HL-60 (cell line): Measurements from ENCODE around the gene MAST2.
"Not testable (repeated sequence)": the region's sequence is repeated elsewhere in the genome, so short reads cannot be mapped to it uniquely, and the experiment has no call there.

Experiments
- DNase-seq, 2 experiments: peaks; one replicate each; pipeline ENCODE4 v3.0.0-alpha.2; 2010 to 2020; ENCODE audit warnings: low read depth in 1 of 2, low spot score in 1 of 2
- H3K27ac ChIP-seq: fragments of 250-450 bp; sonication (Bioruptor Pico); replicated peaks from 2 replicates; pipeline ENCODE4 v1.5.1; 2020; ENCODE audit warnings: mild to moderate bottlenecking, moderate library complexity
- H3K27me3 ChIP-seq: fragments of 250-450 bp; sonication (Bioruptor Pico); 2 replicates; pipeline ENCODE4 v1.5.1; 2021; ENCODE audit warnings: mild to moderate bottlenecking, moderate library complexity; ENCODE audit not compliant: insufficient read depth, poor library complexity, severe bottlenecking
- H3K4me3 ChIP-seq: replicated peaks from 2 replicates; pipeline ENCODE4 v1.5.1; 2011; ENCODE audit warnings: mild to moderate bottlenecking, control low read depth, low read length; ENCODE audit not compliant: insufficient read depth
- CTCF ChIP-seq: IDR thresholded peaks from one replicate; pipeline ENCODE4 v1.5.1; 2011; ENCODE audit warnings: low read length, control low read depth, inconsistent platforms; ENCODE audit not compliant: insufficient read depth
- GABPA ChIP-seq: IDR thresholded peaks from 2 replicates; pipeline ENCODE4 v1.6.1; 2012; ENCODE audit warnings: low read depth
- POLR2AphosphoS5 ChIP-seq: IDR thresholded peaks from 2 replicates; pipeline ENCODE4 v1.6.1; 2012; ENCODE audit warnings: low read depth
- SPI1 ChIP-seq: IDR thresholded peaks from 2 replicates; pipeline ENCODE4 v1.6.1; 2012; ENCODE audit warnings: low read depth, mild to moderate bottlenecking, borderline replicate concordance
- TF ChIP-seq, protein P1 (sequence below): IDR thresholded peaks from 2 replicates; pipeline ENCODE4 v1.6.1; 2012; ENCODE audit warnings: low read depth; ENCODE audit not compliant: insufficient replicate concordance

Gene MAST2

DNA sequence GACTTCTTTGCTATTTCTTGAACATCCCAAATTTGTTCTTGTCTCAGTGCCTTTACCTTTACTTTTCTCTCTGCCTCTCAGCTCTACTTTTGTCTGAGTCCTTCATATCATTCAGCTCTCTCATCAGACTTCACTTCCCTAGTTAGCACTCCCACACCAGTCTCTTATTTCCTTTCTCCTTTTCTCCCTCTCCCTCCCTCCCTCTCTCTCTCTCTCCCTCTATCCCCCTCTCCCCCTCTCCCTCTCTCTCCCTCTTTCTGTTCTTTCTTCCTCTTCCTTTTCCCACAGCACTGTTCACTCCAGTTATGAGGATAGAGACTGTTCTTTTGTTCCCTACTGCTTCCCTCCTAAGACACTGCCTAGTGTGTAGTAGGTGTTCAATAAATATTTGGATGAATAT is 154.9 kb downstream of the MAST2 start:
- DNase-seq: no peak
- Histone ChIP-seq H3K27me3 (no peaks in the 10 kb centered on the region), H3K27ac (no peak overlapping the region), H3K4me3 (no peak overlapping the region)
- TF ChIP-seq GABPA (no peak), SPI1 (no peak), POLR2AphosphoS5 (no peak), CTCF (no peak)
- TF ChIP-seq, protein P1, sequence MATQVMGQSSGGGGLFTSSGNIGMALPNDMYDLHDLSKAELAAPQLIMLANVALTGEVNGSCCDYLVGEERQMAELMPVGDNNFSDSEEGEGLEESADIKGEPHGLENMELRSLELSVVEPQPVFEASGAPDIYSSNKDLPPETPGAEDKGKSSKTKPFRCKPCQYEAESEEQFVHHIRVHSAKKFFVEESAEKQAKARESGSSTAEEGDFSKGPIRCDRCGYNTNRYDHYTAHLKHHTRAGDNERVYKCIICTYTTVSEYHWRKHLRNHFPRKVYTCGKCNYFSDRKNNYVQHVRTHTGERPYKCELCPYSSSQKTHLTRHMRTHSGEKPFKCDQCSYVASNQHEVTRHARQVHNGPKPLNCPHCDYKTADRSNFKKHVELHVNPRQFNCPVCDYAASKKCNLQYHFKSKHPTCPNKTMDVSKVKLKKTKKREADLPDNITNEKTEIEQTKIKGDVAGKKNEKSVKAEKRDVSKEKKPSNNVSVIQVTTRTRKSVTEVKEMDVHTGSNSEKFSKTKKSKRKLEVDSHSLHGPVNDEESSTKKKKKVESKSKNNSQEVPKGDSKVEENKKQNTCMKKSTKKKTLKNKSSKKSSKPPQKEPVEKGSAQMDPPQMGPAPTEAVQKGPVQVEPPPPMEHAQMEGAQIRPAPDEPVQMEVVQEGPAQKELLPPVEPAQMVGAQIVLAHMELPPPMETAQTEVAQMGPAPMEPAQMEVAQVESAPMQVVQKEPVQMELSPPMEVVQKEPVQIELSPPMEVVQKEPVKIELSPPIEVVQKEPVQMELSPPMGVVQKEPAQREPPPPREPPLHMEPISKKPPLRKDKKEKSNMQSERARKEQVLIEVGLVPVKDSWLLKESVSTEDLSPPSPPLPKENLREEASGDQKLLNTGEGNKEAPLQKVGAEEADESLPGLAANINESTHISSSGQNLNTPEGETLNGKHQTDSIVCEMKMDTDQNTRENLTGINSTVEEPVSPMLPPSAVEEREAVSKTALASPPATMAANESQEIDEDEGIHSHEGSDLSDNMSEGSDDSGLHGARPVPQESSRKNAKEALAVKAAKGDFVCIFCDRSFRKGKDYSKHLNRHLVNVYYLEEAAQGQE: no peak

- DNase-seq: no peak
- H3K4me3 ChIP-seq: no peak overlapping the region
- H3K27ac ChIP-seq: no peak overlapping the region
- TF ChIP-seq POLR2AphosphoS5 (no peak), GABPA (no peak), CTCF (no peak), SPI1 (no peak)
- TF ChIP-seq, protein P1: no peak
- H3K27me3 ChIP-seq: no peaks in the 10 kb centered on the region
Measured at GRCh38 chr1:45960930-45961715, 157.7 kb downstream of the MAST2 start.

- not testable (repeated sequence) for H3K4me3 ChIP-seq, H3K27ac ChIP-seq, DNase-seq, H3K27me3 ChIP-seq
Measured at GRCh38 chr1:45961936-45962335, 158.5 kb downstream of the MAST2 start.

DNA sequence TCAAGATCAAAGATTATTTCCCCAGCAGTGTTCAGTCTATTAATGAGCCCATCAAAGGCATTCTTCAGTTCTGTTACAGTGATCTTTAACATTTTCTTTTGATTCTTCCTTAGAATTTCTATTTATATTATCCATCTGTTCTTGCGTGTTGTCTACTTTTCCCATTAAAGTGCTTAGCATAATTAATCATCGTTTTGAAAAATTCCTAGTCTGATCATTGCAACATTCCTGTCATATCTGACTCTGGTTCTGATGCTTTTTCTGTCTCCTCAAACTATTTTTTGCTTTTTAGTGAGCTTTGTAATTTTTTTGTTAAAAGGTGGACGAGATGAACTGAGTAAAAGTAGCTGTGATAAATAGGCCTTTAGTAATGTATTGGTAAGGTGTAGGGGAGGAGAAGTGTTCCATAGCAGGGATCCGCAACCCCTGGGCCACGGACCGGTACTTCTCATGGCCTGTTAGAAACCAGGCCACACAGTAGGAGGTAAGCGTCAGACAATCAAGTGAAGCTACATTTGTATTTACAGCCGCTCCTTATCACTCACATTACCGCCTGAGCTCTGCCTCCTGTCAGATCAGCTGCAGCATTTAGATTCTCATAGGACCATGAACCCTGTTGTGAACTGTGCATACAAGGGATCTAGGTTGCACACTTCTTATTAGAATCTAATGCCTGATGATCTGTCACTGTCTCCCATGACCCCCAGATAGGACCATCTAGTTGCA is 165.7 kb downstream of the MAST2 start:
- H3K27ac ChIP-seq: no peak overlapping the region
- no peaks in the 10 kb centered on the region for H3K27me3 ChIP-seq
- no peak for DNase-seq
- TF ChIP-seq, protein P1: no peak
- TF ChIP-seq GABPA (no peak), SPI1 (no peak), CTCF (no peak), POLR2AphosphoS5 (no peak)
- H3K4me3 ChIP-seq: no peak overlapping the region
